Measurements from ENCODE around the gene CWC27.

The CWC27 gene

DNA sequence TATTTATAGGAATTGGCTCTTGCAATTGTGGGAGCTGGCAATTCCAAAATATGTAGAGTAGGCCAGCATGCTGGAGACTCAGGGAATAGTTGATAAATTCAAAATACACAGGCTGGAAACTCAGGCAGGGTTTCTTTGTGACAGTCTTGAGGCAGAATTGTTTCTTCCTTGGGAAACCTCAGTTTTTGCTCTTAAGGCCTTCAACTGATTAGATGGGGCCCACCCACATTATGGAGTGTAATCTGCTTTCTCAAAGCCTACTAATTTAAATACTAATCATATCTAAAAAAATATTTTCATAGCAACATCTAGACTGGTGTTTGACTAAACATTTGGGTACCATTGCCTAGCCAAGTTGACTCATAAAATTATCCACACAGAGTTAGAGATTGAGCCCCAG lies 27.6 kb downstream of the CWC27 start:
- no peaks in the 10 kb centered on the region for H3K9me3 ChIP-seq (ENCODE audit: low read length)

DNA sequence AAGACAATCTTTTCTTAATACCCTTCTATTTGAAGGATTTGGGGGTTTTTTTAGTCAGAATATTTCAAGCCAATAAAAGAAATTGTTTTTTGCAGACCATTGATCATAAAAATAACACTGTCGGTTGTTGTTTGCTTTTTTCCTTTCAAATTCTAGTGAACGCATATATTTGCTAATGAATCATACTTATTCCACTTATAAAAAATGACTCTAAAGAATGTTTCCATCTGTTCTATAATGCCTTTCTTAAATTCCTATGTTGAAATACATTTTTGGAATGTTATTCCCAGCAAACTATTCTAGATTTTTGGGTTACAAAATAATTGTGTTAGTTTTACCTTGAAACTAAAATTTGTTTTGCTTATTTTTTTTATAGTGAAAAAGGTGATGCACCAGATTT lies 32.2 kb downstream of the CWC27 start:
- no peaks in the 10 kb centered on the region for H3K9me3 ChIP-seq (ENCODE audit: low read length)

More for the DNA sequence above, 27.6 kb downstream of the CWC27 start:
- no peaks in the 10 kb centered on the region for H3K9me2 ChIP-seq (ENCODE audit: low read depth, low read length)
- no peaks in the 10 kb centered on the region for H3K27me3 ChIP-seq (ENCODE audit: insufficient read depth, low read length)
- no peak overlapping the region for H3K27ac ChIP-seq (ENCODE audit: low read depth, low read length, poor library complexity, severe bottlenecking)
- H3F3A ChIP-seq (ENCODE audit: insufficient read depth, low read length), result no peaks in the 10 kb centered on the region
- peaks cover 4% of the 10 kb centered on the region for H3K36me3 ChIP-seq (ENCODE audit: insufficient read depth, low read length)
- H2AFZ ChIP-seq (ENCODE audit: low read length), result no peak overlapping the region
- no peak overlapping the region for H3K4me3 ChIP-seq (ENCODE audit: low read depth, low read length, poor library complexity, severe bottlenecking)
- no peaks in the 10 kb centered on the region for H3K4me1 ChIP-seq (ENCODE audit: insufficient read depth, low read length, severe bottlenecking)
- no peak overlapping the region for H3K9ac ChIP-seq (ENCODE audit: low read length)
- TF ChIP-seq, protein P1, sequence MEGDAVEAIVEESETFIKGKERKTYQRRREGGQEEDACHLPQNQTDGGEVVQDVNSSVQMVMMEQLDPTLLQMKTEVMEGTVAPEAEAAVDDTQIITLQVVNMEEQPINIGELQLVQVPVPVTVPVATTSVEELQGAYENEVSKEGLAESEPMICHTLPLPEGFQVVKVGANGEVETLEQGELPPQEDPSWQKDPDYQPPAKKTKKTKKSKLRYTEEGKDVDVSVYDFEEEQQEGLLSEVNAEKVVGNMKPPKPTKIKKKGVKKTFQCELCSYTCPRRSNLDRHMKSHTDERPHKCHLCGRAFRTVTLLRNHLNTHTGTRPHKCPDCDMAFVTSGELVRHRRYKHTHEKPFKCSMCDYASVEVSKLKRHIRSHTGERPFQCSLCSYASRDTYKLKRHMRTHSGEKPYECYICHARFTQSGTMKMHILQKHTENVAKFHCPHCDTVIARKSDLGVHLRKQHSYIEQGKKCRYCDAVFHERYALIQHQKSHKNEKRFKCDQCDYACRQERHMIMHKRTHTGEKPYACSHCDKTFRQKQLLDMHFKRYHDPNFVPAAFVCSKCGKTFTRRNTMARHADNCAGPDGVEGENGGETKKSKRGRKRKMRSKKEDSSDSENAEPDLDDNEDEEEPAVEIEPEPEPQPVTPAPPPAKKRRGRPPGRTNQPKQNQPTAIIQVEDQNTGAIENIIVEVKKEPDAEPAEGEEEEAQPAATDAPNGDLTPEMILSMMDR (IDR thresholded peaks at IDR 0.05; ENCODE audit: low read length), result no peak
- no peak for TF ChIP-seq EZH2 (IDR thresholded peaks at IDR 0.05; ENCODE audit: borderline replicate concordance, low read length)
- no peak overlapping the region for H3K4me2 ChIP-seq (ENCODE audit: low read length)
- H4K20me1 ChIP-seq (ENCODE audit: insufficient read depth, low read length), result no peaks in the 10 kb centered on the region
- no peaks in the 10 kb centered on the region for H3K79me2 ChIP-seq (ENCODE audit: insufficient read depth, low read length)

DNA sequence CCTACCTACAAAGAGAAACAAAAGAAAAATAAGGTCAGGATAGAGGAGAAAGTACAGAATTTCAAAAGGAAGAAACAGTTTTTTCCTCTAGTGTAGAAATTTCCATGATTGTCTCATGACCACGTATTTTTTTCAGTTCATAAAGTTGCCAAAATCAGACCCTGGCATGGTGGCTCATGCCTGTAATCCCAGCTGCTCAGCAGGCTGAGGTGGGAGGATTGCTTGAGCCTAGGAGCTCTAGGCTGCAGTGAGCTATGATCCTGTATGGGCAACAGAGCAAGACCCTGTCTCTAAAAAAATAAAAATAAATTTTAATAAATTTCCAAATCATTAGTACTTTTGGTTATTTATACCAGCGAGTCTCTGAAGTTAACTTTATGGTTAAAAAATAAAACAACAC lies 37.8 kb downstream of the CWC27 start:
- no peak overlapping the region for H3K4me3 ChIP-seq (ENCODE audit: low read depth, low read length, poor library complexity, severe bottlenecking)

More for the DNA sequence above, 32.2 kb downstream of the CWC27 start:
- no peaks in the 10 kb centered on the region; the same call in none of the 2 replicates for H3K36me3 ChIP-seq (ENCODE audit: insufficient read depth, low read length)
- no peaks in the 10 kb centered on the region for H3K27me3 ChIP-seq (ENCODE audit: insufficient read depth, low read length)
- H2AFZ ChIP-seq (ENCODE audit: low read length), result no peak overlapping the region
- H3K9me2 ChIP-seq (ENCODE audit: low read depth, low read length), result no peaks in the 10 kb centered on the region
- H3K9ac ChIP-seq (ENCODE audit: low read length), result no peak overlapping the region
- no peaks in the 10 kb centered on the region for H3K4me1 ChIP-seq (ENCODE audit: insufficient read depth, low read length, severe bottlenecking)
- no peak overlapping the region for H3K4me2 ChIP-seq (ENCODE audit: low read length)
- H3F3A ChIP-seq (ENCODE audit: insufficient read depth, low read length), result no peaks in the 10 kb centered on the region
- no peak overlapping the region for H3K27ac ChIP-seq (ENCODE audit: low read depth, low read length, poor library complexity, severe bottlenecking)
- no peaks in the 10 kb centered on the region for H3K79me2 ChIP-seq (ENCODE audit: insufficient read depth, low read length)
- no peaks in the 10 kb centered on the region for H4K20me1 ChIP-seq (ENCODE audit: insufficient read depth, low read length)
- no peak overlapping the region for H3K4me3 ChIP-seq (ENCODE audit: low read depth, low read length, poor library complexity, severe bottlenecking)
- TF ChIP-seq EZH2 (IDR thresholded peaks at IDR 0.05; ENCODE audit: borderline replicate concordance, low read length), result no peak
- TF ChIP-seq, protein P1 (IDR thresholded peaks at IDR 0.05; ENCODE audit: low read length), result no peak

More for the DNA sequence above, 37.8 kb downstream of the CWC27 start:
- TF ChIP-seq EZH2 (IDR thresholded peaks at IDR 0.05; ENCODE audit: borderline replicate concordance, low read length), result no peak
- TF ChIP-seq, protein P1 (IDR thresholded peaks at IDR 0.05; ENCODE audit: low read length), result no peak
- Histone ChIP-seq H4K20me1 (ENCODE audit: insufficient read depth, low read length) (no peaks in the 10 kb centered on the region), H3K9me2 (ENCODE audit: low read depth, low read length) (no peaks in the 10 kb centered on the region), H2AFZ (ENCODE audit: low read length) (no peak overlapping the region), H3K9ac (ENCODE audit: low read length) (no peak overlapping the region), H3K27ac (ENCODE audit: low read depth, low read length, poor library complexity, severe bottlenecking) (no peak overlapping the region), H3F3A (ENCODE audit: insufficient read depth, low read length) (no peaks in the 10 kb centered on the region; the same call in 1 of the 2 replicates), H3K36me3 (ENCODE audit: insufficient read depth, low read length) (no peaks in the 10 kb centered on the region; the same call in 1 of the 2 replicates), H3K9me3 (ENCODE audit: low read length) (no peaks in the 10 kb centered on the region), H3K4me1 (ENCODE audit: insufficient read depth, low read length, severe bottlenecking) (no peaks in the 10 kb centered on the region), H3K4me2 (ENCODE audit: low read length) (no peak overlapping the region), H3K27me3 (ENCODE audit: insufficient read depth, low read length) (no peaks in the 10 kb centered on the region), H3K79me2 (ENCODE audit: insufficient read depth, low read length) (no peaks in the 10 kb centered on the region)
